GM08714 (cell line): ENCODE data around the gene PPP2CA.
"Not testable (repeated sequence)": the region's sequence is repeated elsewhere in the genome, so short reads cannot be mapped to it uniquely, and the experiment has no call there.

Source experiments
- H3K4me3 ChIP-seq: fragments of 200-500 bp; sonication (Bioruptor generic); 2 replicates; pipeline ENCODE4 v1.5.1; 2014; ENCODE audit warnings: mild to moderate bottlenecking, low read length, inconsistent platforms
- ZNF274 ChIP-seq: IDR thresholded peaks from 2 replicates; pipeline ENCODE4 v1.6.1; 2012; ENCODE audit warnings: mild to moderate bottlenecking, low read depth, low read length

The PPP2CA gene

GRCh38 chr5:134226441-134227192, 744 bp upstream of the PPP2CA start:
- peak overlapping the region; percentile 99 for H3K4me3 ChIP-seq
- TF ChIP-seq ZNF274, result no peak

GRCh38 chr5:134224888-134225779, 739 bp downstream of the PPP2CA start:
- peak overlapping the region; percentile 99 for H3K4me3 ChIP-seq
- TF ChIP-seq ZNF274, result no peak

- TF ChIP-seq ZNF274, result no peak
- H3K4me3 ChIP-seq, result peak overlapping the region; percentile 99
Observed at GRCh38 chr5:134223406-134224248, 2.2 kb downstream of the PPP2CA start.

- not testable (repeated sequence) for H3K4me3 ChIP-seq
Observed at GRCh38 chr5:134221690-134222089, 4.2 kb downstream of the PPP2CA start.

- no peak for TF ChIP-seq ZNF274
- H3K4me3 ChIP-seq, result no peak overlapping the region
Observed at GRCh38 chr5:134215757-134216156, 10.1 kb downstream of the PPP2CA start.

GRCh38 chr5:134211263-134212031, 14.4 kb downstream of the PPP2CA start:
- H3K4me3 ChIP-seq, result not testable (repeated sequence)

- no peak overlapping the region for H3K4me3 ChIP-seq
- no peak for TF ChIP-seq ZNF274
Observed at GRCh38 chr5:134209477-134210245, 16.2 kb downstream of the PPP2CA start.

- TF ChIP-seq ZNF274, result no peak
- H3K4me3 ChIP-seq, result no peak overlapping the region
Observed at GRCh38 chr5:134207696-134208095, 18.2 kb downstream of the PPP2CA start.

- H3K4me3 ChIP-seq, result no peak overlapping the region
- no peak for TF ChIP-seq ZNF274
Observed at GRCh38 chr5:134206627-134207160, 19.2 kb downstream of the PPP2CA start.

- TF ChIP-seq ZNF274, result no peak
Observed at GRCh38 chr5:134204575-134204974, 21.3 kb downstream of the PPP2CA start.

GRCh38 chr5:134203630-134204029, 22.2 kb downstream of the PPP2CA start:
- no peak for TF ChIP-seq ZNF274
- no peak overlapping the region for H3K4me3 ChIP-seq

More at GRCh38 chr5:134204575-134204974, 21.3 kb downstream of the PPP2CA start:
- no peak overlapping the region for H3K4me3 ChIP-seq

GRCh38 chr5:134195666-134196065, 30.2 kb downstream of the PPP2CA start:
- H3K4me3 ChIP-seq, result no peak overlapping the region
- TF ChIP-seq ZNF274, result no peak

- no peak overlapping the region for H3K4me3 ChIP-seq
- no peak for TF ChIP-seq ZNF274
Observed at GRCh38 chr5:134189031-134189430, 36.8 kb downstream of the PPP2CA start.
